A673 (cell line): Measurements from ENCODE around the gene IRX1. TPM values are rescaled to one million over a fixed set of nuclear protein-coding genes. Genes with fewer than 3 reads are reported as not detected.

Experiments used
- BruUV-seq: library from RNA; stranded (reverse); fragments of 400-500 nt; replicated peaks from 2 replicates; lab custom pipeline; 2021; lab: Mats Ljungman, UMichigan
- CTCF ChIA-PET: fragments of 300-600 bp; sonication (Branson Sonifier 250); formaldehyde crosslinking; loops from one replicate; lab custom pipeline; 2022; ENCODE audit warnings: antibody characterized with exemption; lab: Charles Lee
- POLR2A ChIA-PET: fragments of 300-600 bp; sonication (Branson Sonifier 250); formaldehyde crosslinking; loops from one replicate; lab custom pipeline; 2022; ENCODE audit warnings: antibody characterized with exemption; ENCODE audit not compliant: low non-redundant PET; lab: Charles Lee
- DNase-seq: peaks from one replicate; pipeline ENCODE4 v3.0.0-alpha.2; 2015; ENCODE audit warnings: low spot score
- H3K27ac ChIP-seq: fragments of 200-600 bp; sonication (generic); 2 replicates; pipeline ENCODE4 v1.5.1; 2016; ENCODE audit warnings: mixed run types, low read depth, mild to moderate bottlenecking, mixed read lengths, antibody characterized with exemption, low read length; ENCODE audit not compliant: poor library complexity, severe bottlenecking
- H3K27me3 ChIP-seq: fragments of 200-600 bp; sonication (generic); replicated peaks from 2 replicates; pipeline ENCODE4 v1.6.1; 2017; ENCODE audit warnings: mixed run types, low read depth, mild to moderate bottlenecking, mixed read lengths, antibody characterized with exemption, low read length; ENCODE audit not compliant: insufficient read depth, poor library complexity
- H3K36me3 ChIP-seq: fragments of 200-600 bp; sonication (generic); 2 replicates; pipeline ENCODE4 v1.6.1; 2016; ENCODE audit warnings: mixed run types, mild to moderate bottlenecking, mixed read lengths, antibody characterized with exemption, low read length; ENCODE audit not compliant: insufficient read depth, poor library complexity, severe bottlenecking
- H3K4me1 ChIP-seq: fragments of 200-600 bp; sonication (generic); 2 replicates; pipeline ENCODE4 v1.6.1; 2017; ENCODE audit warnings: mixed run types, mild to moderate bottlenecking, mixed read lengths, antibody characterized with exemption, low read length; ENCODE audit not compliant: insufficient read depth, poor library complexity, severe bottlenecking
- H3K4me3 ChIP-seq: fragments of 200-600 bp; sonication (generic); 2 replicates; pipeline ENCODE4 v1.5.1; 2016; ENCODE audit warnings: low read depth, mixed run types, mild to moderate bottlenecking, mixed read lengths, low read length; ENCODE audit not compliant: poor library complexity, severe bottlenecking
- H3K9me3 ChIP-seq: fragments of 200-600 bp; sonication (generic); 2 replicates; pipeline ENCODE4 v1.6.1; 2016; ENCODE audit warnings: mixed run types, low read depth, mild to moderate bottlenecking, mixed read lengths, antibody characterized with exemption, low read length; ENCODE audit not compliant: poor library complexity, severe bottlenecking
- CTCF ChIP-seq: fragments of 300-800, 200-600 bp; sonication (generic); conservative IDR thresholded peaks from 2 replicates; pipeline ENCODE4 v1.5.1; 2017; ENCODE audit warnings: low read depth, mild to moderate bottlenecking, antibody characterized with exemption, low read length, moderate library complexity, mixed read lengths
- EZH2 ChIP-seq: fragments of 200-600 bp; sonication (generic); IDR thresholded peaks from 2 replicates; pipeline ENCODE4 v1.6.1; 2017; ENCODE audit warnings: borderline replicate concordance, low read depth, mild to moderate bottlenecking, mixed read lengths, antibody characterized with exemption, low read length; ENCODE audit not compliant: poor library complexity, severe bottlenecking
- intact Hi-C: fragments of 100-400 bp; cut with micrococcal nuclease; formaldehyde crosslinking; loops from one replicate; pipeline ENCODE4 v1.10.0; 2022; ENCODE audit not compliant: unreplicated experiment
- total RNA-seq: library from RNA; stranded (reverse); gene quantifications from 2 replicates; pipeline ENCODE4 v1.2.3, GENCODE V29; 2021

Gene IRX1
- total RNA-seq, 1 experiment from 2014 or later, result not detected

GRCh38 chr5:3639175-3639574 lies 43.5 kb downstream of the IRX1 start:
- H3K4me3 ChIP-seq, result no peak overlapping the region
- H3K27me3 ChIP-seq, result no peaks in the 10 kb centered on the region
- intact Hi-C loops, result no loop called here
- POLR2A ChIA-PET, result no interaction called here
- H3K36me3 ChIP-seq, result no peaks in the 10 kb centered on the region
- no peak for DNase-seq
- no TSS peak for BruUV-seq
- TF ChIP-seq EZH2 (no peak), CTCF (no peak)
- H3K4me1 ChIP-seq, result no peaks in the 10 kb centered on the region
- CTCF ChIA-PET, result no interaction called here
- peaks cover 22% of the 10 kb centered on the region for H3K9me3 ChIP-seq
- H3K27ac ChIP-seq, result no peak overlapping the region

DNA sequence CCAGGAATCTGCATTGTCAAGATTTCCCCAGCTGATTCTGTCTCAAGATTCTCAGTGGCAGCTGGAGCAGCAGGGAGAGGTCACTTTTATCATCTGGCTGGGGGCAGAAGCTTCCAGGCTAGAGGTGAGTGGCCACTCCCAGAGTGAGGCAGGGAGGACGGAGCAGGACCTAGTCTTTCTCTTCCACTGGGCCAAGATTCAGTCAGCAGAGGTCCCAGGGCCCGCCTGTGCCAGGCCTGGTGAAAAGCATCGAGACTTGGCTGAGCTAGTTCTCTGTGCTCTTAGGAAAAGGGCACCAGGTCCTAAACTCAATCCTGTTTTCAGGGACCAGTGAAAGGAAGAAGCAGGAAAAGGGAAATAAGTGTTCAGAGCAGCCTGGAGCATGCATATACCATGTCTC lies 46.6 kb downstream of the IRX1 start:
- Histone ChIP-seq H3K27me3 (no peaks in the 10 kb centered on the region), H3K9me3 (peaks cover 21% of the 10 kb centered on the region), H3K27ac (no peak overlapping the region), H3K36me3 (no peaks in the 10 kb centered on the region), H3K4me1 (no peaks in the 10 kb centered on the region), H3K4me3 (no peak overlapping the region)
- no peak for DNase-seq
- intact Hi-C loops, result no loop called here
- CTCF ChIA-PET, result no interaction called here
- POLR2A ChIA-PET, result no interaction called here
- TF ChIP-seq EZH2 (no peak), CTCF (no peak)
- no TSS peak for BruUV-seq

DNA sequence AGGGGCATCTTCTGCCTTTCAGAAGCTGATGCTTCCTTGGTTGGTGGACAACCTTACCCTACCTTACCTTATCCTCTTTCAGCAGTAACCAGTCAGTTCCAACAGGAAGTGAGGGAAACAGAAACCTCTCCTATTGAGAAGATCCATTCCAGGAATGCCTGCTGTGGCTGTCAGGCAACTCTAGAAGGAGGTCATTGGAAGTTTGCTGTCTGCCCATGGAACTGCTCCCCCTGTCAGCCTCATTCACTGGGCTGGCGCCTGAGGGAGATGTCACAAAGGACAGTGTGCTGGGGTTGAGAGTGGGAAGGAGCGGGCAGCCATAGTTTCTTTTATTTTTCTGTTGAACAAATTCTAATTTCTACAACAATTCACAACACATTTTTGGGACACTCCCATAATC lies 54.7 kb downstream of the IRX1 start:
- no peaks in the 10 kb centered on the region for H3K36me3 ChIP-seq
- no peak overlapping the region for H3K4me3 ChIP-seq
- no peak for DNase-seq
- intact Hi-C loops, result no loop called here
- no TSS peak for BruUV-seq
- no peak overlapping the region for H3K27ac ChIP-seq
- CTCF ChIA-PET, result no interaction called here
- TF ChIP-seq EZH2 (no peak), CTCF (no peak)
- H3K9me3 ChIP-seq, result peaks cover 21% of the 10 kb centered on the region
- POLR2A ChIA-PET, result no interaction called here
- no peaks in the 10 kb centered on the region for H3K4me1 ChIP-seq
- no peaks in the 10 kb centered on the region for H3K27me3 ChIP-seq
